MM.1S (cell line): ENCODE results near the gene TRIM63.

Experiments used
- DNase-seq: peaks from one replicate; pipeline ENCODE4 v3.0.0-alpha.2; 2015
- H2AFZ ChIP-seq: fragments of 300-600 bp; sonication (generic); 2 replicates; pipeline ENCODE4 v1.6.0; 2016; ENCODE audit warnings: antibody characterized with exemption, low read length
- H3F3A ChIP-seq: fragments of 300-600 bp; sonication (generic); 2 replicates; pipeline ENCODE4 v1.6.1; 2016; ENCODE audit warnings: mild to moderate bottlenecking, antibody characterized with exemption, low read length, moderate library complexity, mixed read lengths; ENCODE audit not compliant: insufficient read depth
- H3K27ac ChIP-seq: fragments of 300-600 bp; sonication (generic); 2 replicates; pipeline ENCODE4 v1.5.1; 2016; ENCODE audit warnings: mild to moderate bottlenecking, low read length
- H3K27me3 ChIP-seq: fragments of 300-600 bp; sonication (generic); replicated peaks from 2 replicates; pipeline ENCODE4 v1.6.0; 2016; ENCODE audit warnings: low read length; ENCODE audit not compliant: insufficient read depth
- H3K36me3 ChIP-seq: fragments of 300-600 bp; sonication (generic); replicated peaks from 2 replicates; pipeline ENCODE4 v1.6.1; 2016; ENCODE audit warnings: mild to moderate bottlenecking, low read length, mixed read lengths; ENCODE audit not compliant: insufficient read depth
- H3K4me1 ChIP-seq: fragments of 300-600 bp; sonication (generic); 2 replicates; pipeline ENCODE4 v1.6.1; 2016; ENCODE audit warnings: low read length, mixed read lengths
- H3K4me2 ChIP-seq: fragments of 300-600 bp; sonication (generic); 2 replicates; pipeline ENCODE4 v1.6.0; 2016; ENCODE audit warnings: low read depth, low read length
- H3K4me3 ChIP-seq: fragments of 300-600 bp; sonication (generic); 2 replicates; pipeline ENCODE4 v1.5.1; 2016; ENCODE audit warnings: low read length, mixed read lengths
- H3K79me2 ChIP-seq: fragments of 300-600 bp; sonication (generic); 2 replicates; pipeline ENCODE4 v1.6.1; 2016; ENCODE audit warnings: mixed run types, low read length, mixed read lengths
- H3K9ac ChIP-seq: fragments of 300-600 bp; sonication (generic); 2 replicates; pipeline ENCODE4 v1.6.1; 2016; ENCODE audit warnings: low read length, mixed read lengths
- H3K9me2 ChIP-seq: fragments of 300-600 bp; sonication (generic); replicated peaks from 2 replicates; pipeline ENCODE4 v1.6.1; 2016; ENCODE audit warnings: mild to moderate bottlenecking, low read length, mixed read lengths; ENCODE audit not compliant: insufficient read depth
- H3K9me3 ChIP-seq: fragments of 300-600 bp; sonication (generic); replicated peaks from 2 replicates; pipeline ENCODE4 v1.6.1; 2016; ENCODE audit warnings: mild to moderate bottlenecking, low read length, mixed read lengths; ENCODE audit not compliant: insufficient read depth
- H4K20me1 ChIP-seq: fragments of 300-600 bp; sonication (generic); 2 replicates; pipeline ENCODE4 v1.6.1; 2016; ENCODE audit warnings: mild to moderate bottlenecking, low read length, moderate library complexity, mixed read lengths; ENCODE audit not compliant: insufficient read depth
- CTCF ChIP-seq: fragments of 300-600 bp; sonication (generic); IDR thresholded peaks from 2 replicates; pipeline ENCODE4 v1.5.1; 2016; ENCODE audit warnings: antibody characterized with exemption, low read length, mixed read lengths
- EZH2 ChIP-seq: fragments of 300-600 bp; sonication (generic); optimal IDR thresholded peaks from 2 replicates; pipeline ENCODE3; 2017; ENCODE audit warnings: low read depth, mild to moderate bottlenecking, antibody characterized with exemption, low read length, mixed read lengths
- EZH2phosphoT487 ChIP-seq: fragments of 300-600 bp; sonication (generic); IDR thresholded peaks from 2 replicates; pipeline ENCODE4 v1.6.1; 2018; ENCODE audit warnings: antibody characterized with exemption, low read length

The TRIM63 gene

GRCh38 chr1:26069941-26070295 is 2.5 kb upstream of the TRIM63 start:
- Histone ChIP-seq H3K27me3 (peaks cover 11% of the 10 kb centered on the region; the same call in 1 of the 2 replicates), H3K9me3 (no peaks in the 10 kb centered on the region), H3K27ac (no peak overlapping the region), H3F3A (no peaks in the 10 kb centered on the region), H4K20me1 (no peaks in the 10 kb centered on the region), H3K9ac (no peak overlapping the region), H3K4me1 (no peaks in the 10 kb centered on the region), H3K36me3 (no peaks in the 10 kb centered on the region), H3K9me2 (no peaks in the 10 kb centered on the region), H3K4me2 (no peak overlapping the region), H3K4me3 (no peak overlapping the region), H3K79me2 (no peaks in the 10 kb centered on the region), H2AFZ (no peak overlapping the region)
- DNase-seq, result no peak
- no peak for TF ChIP-seq CTCF

- H3K9ac ChIP-seq, result no peak overlapping the region
- H3K4me2 ChIP-seq, result no peak overlapping the region
- no peaks in the 10 kb centered on the region for H3K27me3 ChIP-seq
- H3F3A ChIP-seq, result no peaks in the 10 kb centered on the region
- TF ChIP-seq EZH2phosphoT487 (no peak), EZH2 (no peak), CTCF (no peak)
- no peaks in the 10 kb centered on the region for H3K9me2 ChIP-seq
- H4K20me1 ChIP-seq, result no peaks in the 10 kb centered on the region
- no peaks in the 10 kb centered on the region for H3K9me3 ChIP-seq
- H3K79me2 ChIP-seq, result no peaks in the 10 kb centered on the region
- no peak overlapping the region for H3K4me3 ChIP-seq
- no peaks in the 10 kb centered on the region for H3K36me3 ChIP-seq
- no peak for DNase-seq
- no peaks in the 10 kb centered on the region for H3K4me1 ChIP-seq
- H2AFZ ChIP-seq, result no peak overlapping the region
- no peak overlapping the region for H3K27ac ChIP-seq
These were observed 573 bp downstream of the TRIM63 start for GRCh38 chr1:26066857-26067256.

- H3F3A ChIP-seq, result no peaks in the 10 kb centered on the region
- no peak overlapping the region for H2AFZ ChIP-seq
- TF ChIP-seq CTCF (no peak), EZH2phosphoT487 (no peak), EZH2 (no peak)
These were observed 1.3 kb downstream of the TRIM63 start for GRCh38 chr1:26066160-26066559.

GRCh38 chr1:26064553-26064952 is 2.9 kb downstream of the TRIM63 start:
- Histone ChIP-seq H3K4me3 (no peak overlapping the region), H4K20me1 (no peaks in the 10 kb centered on the region), H2AFZ (no peak overlapping the region), H3K9me3 (no peaks in the 10 kb centered on the region), H3K9ac (no peak overlapping the region), H3K4me2 (no peak overlapping the region), H3K27ac (no peak overlapping the region), H3K27me3 (0 out of 2 replicates have a peak, but pooled peaks cover 2% of the 10 kb centered on the region), H3K9me2 (no peaks in the 10 kb centered on the region), H3K79me2 (no peaks in the 10 kb centered on the region), H3K4me1 (0 out of 2 replicates have a peak, but pooled peaks cover 3% of the 10 kb centered on the region), H3K36me3 (no peaks in the 10 kb centered on the region), H3F3A (no peaks in the 10 kb centered on the region)
- TF ChIP-seq EZH2 (no peak), CTCF (no peak), EZH2phosphoT487 (no peak)
- DNase-seq, result no peak

More at GRCh38 chr1:26066160-26066559, 1.3 kb downstream of the TRIM63 start:
- no peaks in the 10 kb centered on the region for H3K27me3 ChIP-seq
- no peaks in the 10 kb centered on the region for H3K36me3 ChIP-seq
- no peak overlapping the region for H3K4me2 ChIP-seq
- H3K9ac ChIP-seq, result no peak overlapping the region
- no peaks in the 10 kb centered on the region for H3K79me2 ChIP-seq
- H3K4me3 ChIP-seq, result no peak overlapping the region
- no peaks in the 10 kb centered on the region for H3K9me2 ChIP-seq
- H3K27ac ChIP-seq, result no peak overlapping the region
- DNase-seq, result no peak
- no peaks in the 10 kb centered on the region for H4K20me1 ChIP-seq
- no peaks in the 10 kb centered on the region for H3K9me3 ChIP-seq
- no peaks in the 10 kb centered on the region for H3K4me1 ChIP-seq
